HepG2 (cell line): ENCODE results near the gene ADAM10.

Source experiments
- CHD2 ChIP-seq: IDR thresholded peaks from 2 replicates; pipeline ENCODE4 v1.6.1; 2011; ENCODE audit warnings: low read depth, low read length, improper control_type of control experiment
- CTCF ChIP-seq: sonication (generic); formaldehyde crosslinking; IDR thresholded peaks from 2 replicates; pipeline ENCODE4 v1.5.0; 2020; ENCODE audit warnings: mild to moderate bottlenecking, missing genetic modification reagents, moderate library complexity
- FOSL2 ChIP-seq: sonication (generic); formaldehyde crosslinking; IDR thresholded peaks from 2 replicates; pipeline ENCODE4 v1.4.0; 2020; ENCODE audit warnings: missing genetic modification reagents
- GTF3A ChIP-seq: sonication (generic); formaldehyde crosslinking; conservative IDR thresholded peaks from 2 replicates; pipeline ENCODE4 v1.4.0; 2020; ENCODE audit warnings: mild to moderate bottlenecking, missing genetic modification reagents
- HMGXB4 ChIP-seq, 2 experiments: sonication (generic) in 1 of 2; formaldehyde crosslinking in 1 of 2; IDR thresholded peaks; 2 replicates each; pipeline versions ENCODE4 v1.4.0 to v1.6.1; 2018 to 2020; ENCODE audit warnings: missing genetic modification reagents in 2 of 2, borderline replicate concordance in 1 of 2, low read depth in 1 of 2, mild to moderate bottlenecking in 1 of 2, missing biosample characterization in 1 of 2
- IRX3 ChIP-seq: sonication (generic); formaldehyde crosslinking; IDR thresholded peaks from 2 replicates; pipeline ENCODE4 v1.8.1; 2023; ENCODE audit warnings: mild to moderate bottlenecking, low read depth, missing genetic modification reagents, borderline replicate concordance
- LBX2 ChIP-seq: sonication (generic); formaldehyde crosslinking; IDR thresholded peaks from 2 replicates; pipeline ENCODE4 v1.5.0; 2020; ENCODE audit warnings: missing genetic modification reagents, mild to moderate bottlenecking, borderline replicate concordance
- MEF2D ChIP-seq: sonication (generic); formaldehyde crosslinking; IDR thresholded peaks from 2 replicates; pipeline ENCODE4 v1.5.1; 2020; ENCODE audit warnings: mild to moderate bottlenecking, missing genetic modification reagents
- PHF21A ChIP-seq: sonication (generic); formaldehyde crosslinking; IDR thresholded peaks from 2 replicates; pipeline ENCODE4 v1.5.0; 2020; ENCODE audit warnings: mild to moderate bottlenecking, missing genetic modification reagents
- SMAD3 ChIP-seq: sonication (generic); formaldehyde crosslinking; IDR thresholded peaks from 2 replicates; pipeline ENCODE4 v1.4.0; 2020; ENCODE audit warnings: missing genetic modification reagents
- ZBTB46 ChIP-seq: sonication (generic); formaldehyde crosslinking; IDR thresholded peaks from 2 replicates; pipeline ENCODE4 v1.4.0; 2020; ENCODE audit warnings: mild to moderate bottlenecking, missing genetic modification reagents, borderline replicate concordance
- ZBTB7B ChIP-seq: sonication (generic); formaldehyde crosslinking; IDR thresholded peaks from 2 replicates; pipeline ENCODE4 v1.4.0; 2020; ENCODE audit warnings: missing genetic modification reagents
- ZFP36L2 ChIP-seq: sonication (generic); formaldehyde crosslinking; IDR thresholded peaks from 2 replicates; pipeline ENCODE4 v1.4.0; 2020; ENCODE audit warnings: missing genetic modification reagents
- ZNF24 ChIP-seq: fragments of 450-650 bp; IDR thresholded peaks from 2 replicates; pipeline ENCODE4 v1.6.1; 2017; ENCODE audit warnings: antibody characterized with exemption, mild to moderate bottlenecking

- TF ChIP-seq ZBTB7B (no peak), CHD2 (no peak), MEF2D (CRISPR knock-in tag) (no peak), ZBTB46 (CRISPR knock-in tag) (no peak), LBX2 (CRISPR knock-in tag) (no peak), GTF3A (CRISPR knock-in tag) (no peak), FOSL2 (no peak), ZNF24 (no peak), IRX3 (CRISPR knock-in tag) (no peak), ZFP36L2 (CRISPR knock-in tag) (no peak), CTCF (CRISPR knock-in tag) (no peak), HMGXB4 (CRISPR knock-in tag; IDR thresholded peaks at IDR 0.05; ENCODE audit: borderline replicate concordance in 1 of 2, low read depth in 1 of 2) (no peak), SMAD3 (CRISPR knock-in tag) (no peak), PHF21A (CRISPR knock-in tag) (no peak)
These were observed 63.2 kb downstream of the ADAM10 start for GRCh38 chr15:58686286-58686685.
